Stimulated activated CD4-positive, alpha-beta T cell treated with anti-CD3 and anti-CD28 coated beads, Interleukin-4, amount 100 ng/mL, for 48 hours (primary cell): ENCODE measurements around the gene DCST2.

Source experiments
- DNase-seq, 2 donors: peaks; one replicate each; pipeline ENCODE4 v3.0.0-alpha.2; 2020; ENCODE audit warnings: low read depth in 2 of 2

The DCST2 gene

GRCh38 chr1:155010211-155010918, 23.2 kb downstream of the DCST2 start:
- DNase-seq = no peak

- DNase-seq = no peak
Measured at GRCh38 chr1:155009742-155010141, 23.8 kb downstream of the DCST2 start.

GRCh38 chr1:155009221-155009711, 24.3 kb downstream of the DCST2 start:
- peak in 1 of 2 donors; percentile 30 for DNase-seq

- DNase-seq = peak; percentile 71 to 85
Measured at GRCh38 chr1:155008015-155008941, 25.3 kb downstream of the DCST2 start.

GRCh38 chr1:155007251-155007828, 26.2 kb downstream of the DCST2 start:
- DNase-seq = no peak

- no peak for DNase-seq
Measured at GRCh38 chr1:155006601-155007101, 26.9 kb downstream of the DCST2 start.

- no peak for DNase-seq
Measured at GRCh38 chr1:155005076-155006011, 28.2 kb downstream of the DCST2 start.

- no peak for DNase-seq
Measured at GRCh38 chr1:155004352-155005075, 29.1 kb downstream of the DCST2 start.

GRCh38 chr1:155003766-155004351, 29.7 kb downstream of the DCST2 start:
- no peak for DNase-seq

GRCh38 chr1:155003227-155003765, 30.3 kb downstream of the DCST2 start:
- DNase-seq = no peak

- DNase-seq = no peak
Measured at GRCh38 chr1:155002464-155003226, 30.9 kb downstream of the DCST2 start, which contains the start of gene ZBTB7B. Gene ZBTB7B (plus strand): TSS chr1:155002802. CDS start chr1:155014661, 11,859 bp downstream.

- peak; percentile 98 to 100 for DNase-seq
Measured at GRCh38 chr1:155001675-155002463, 31.7 kb downstream of the DCST2 start.

GRCh38 chr1:155001425-155001674, 32.2 kb downstream of the DCST2 start:
- no peak for DNase-seq

GRCh38 chr1:155000726-155001424, 32.7 kb downstream of the DCST2 start:
- DNase-seq = peak; percentile 79 to 88

GRCh38 chr1:155000411-155000725, 33.2 kb downstream of the DCST2 start:
- DNase-seq = no peak

- peak in 1 of 2 donors; percentile 73 for DNase-seq
Measured at GRCh38 chr1:154999571-155000410, 33.8 kb downstream of the DCST2 start.
